HuH-7.5 (cell line): ENCODE data around the gene TGFBR2.
"Not testable (repeated sequence)": the region's sequence is repeated elsewhere in the genome, so short reads cannot be mapped to it uniquely, and the experiment has no call there.

Source experiments
- DNase-seq: peaks from one replicate; pipeline ENCODE4 v3.0.0; 2011; ENCODE audit warnings: low spot score

TGFBR2 gene

DNA sequence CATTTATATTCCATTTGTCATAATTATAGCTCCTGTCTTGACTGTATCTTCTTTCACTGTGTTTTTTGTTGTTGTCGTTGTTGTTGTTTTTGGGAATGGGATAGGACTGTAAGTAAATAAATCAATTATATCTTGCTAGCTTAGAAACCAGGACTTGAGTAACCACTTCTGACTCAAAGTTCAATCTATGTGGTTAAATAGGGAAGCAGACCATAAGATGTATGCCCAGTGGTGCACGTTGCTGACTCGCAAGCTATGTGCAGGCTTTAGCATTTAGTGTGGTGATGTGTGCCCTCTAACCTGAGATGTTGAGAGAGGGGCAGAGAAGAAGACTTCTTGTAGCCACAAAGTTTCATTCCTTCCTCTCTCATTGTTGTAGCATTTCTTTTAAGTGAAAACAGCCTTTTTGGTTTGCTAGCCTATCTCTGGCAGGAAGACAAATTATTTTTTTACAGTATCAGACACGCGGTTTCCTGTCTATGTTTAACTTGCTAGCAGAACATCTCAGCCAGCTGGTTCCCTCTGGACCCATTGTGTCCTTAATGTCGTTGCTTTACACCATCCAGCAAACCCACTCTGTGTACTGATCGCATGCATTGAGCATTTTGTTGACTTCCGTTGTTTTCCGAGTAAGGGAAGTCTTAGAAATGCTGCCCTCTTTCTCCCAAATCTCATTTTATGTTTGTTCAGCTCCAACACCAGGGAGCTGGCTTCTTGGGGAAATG is 52.1 kb downstream of the TGFBR2 start:
- no peak for DNase-seq

DNA sequence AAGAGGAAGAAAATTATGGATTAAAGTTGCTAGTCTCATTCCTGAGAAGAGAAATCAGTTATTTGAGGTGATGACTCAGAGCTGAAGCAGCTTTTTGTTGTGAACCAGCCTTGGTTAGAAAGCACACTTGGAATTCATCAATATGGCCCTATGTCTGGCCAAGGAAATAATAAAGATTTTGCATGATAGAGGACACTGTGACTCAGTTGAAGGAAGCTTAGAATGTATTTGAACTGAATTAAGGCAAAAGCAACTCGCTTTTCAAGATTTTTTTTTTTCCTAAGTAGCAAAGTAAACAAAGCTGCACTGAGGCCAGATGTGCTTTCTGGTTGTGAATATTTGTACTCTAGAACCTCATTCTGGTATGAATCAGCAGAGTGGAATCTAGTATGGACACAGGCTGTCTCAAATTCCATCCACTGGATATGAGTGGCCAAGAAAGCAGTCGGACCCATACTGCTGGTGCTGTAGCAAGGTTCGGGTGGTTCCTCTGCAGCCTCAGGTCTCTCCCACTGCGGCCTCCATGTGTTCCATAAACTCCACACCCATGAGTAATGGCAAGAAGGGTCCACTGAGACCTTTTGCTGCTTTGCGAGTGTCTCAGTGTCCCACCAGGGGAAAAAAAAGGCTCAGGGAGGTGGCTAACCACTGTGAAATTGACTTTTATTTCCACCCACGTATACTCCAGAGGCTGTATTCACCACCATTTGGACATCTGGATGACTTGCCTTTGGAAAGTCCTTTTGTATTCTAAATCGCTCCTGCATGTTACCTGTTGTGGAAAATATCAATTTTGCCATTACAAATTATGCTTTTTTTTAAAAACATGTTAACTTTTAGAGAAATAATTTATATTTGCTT is 53.1 kb downstream of the TGFBR2 start:
- DNase-seq = peak; percentile 27

DNA sequence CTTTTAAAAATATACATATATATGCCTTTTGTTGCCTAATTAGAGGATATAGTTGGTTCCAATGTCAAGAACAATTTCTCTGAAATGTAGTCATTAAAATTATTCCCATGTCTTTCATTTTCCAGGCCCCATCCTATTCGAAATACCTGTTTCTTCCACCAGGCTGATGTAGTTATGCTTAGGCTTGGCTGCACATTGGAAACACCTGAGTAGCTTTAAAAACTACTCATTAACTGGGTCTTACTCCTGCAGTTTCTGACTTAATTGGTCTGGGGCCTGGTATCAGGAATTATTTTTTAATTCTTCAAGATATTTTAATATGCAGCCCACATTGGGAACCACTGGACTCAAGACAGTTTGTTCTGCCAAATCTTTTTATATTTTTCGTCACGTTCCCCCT is 53.7 kb downstream of the TGFBR2 start:
- DNase-seq = no peak

DNA sequence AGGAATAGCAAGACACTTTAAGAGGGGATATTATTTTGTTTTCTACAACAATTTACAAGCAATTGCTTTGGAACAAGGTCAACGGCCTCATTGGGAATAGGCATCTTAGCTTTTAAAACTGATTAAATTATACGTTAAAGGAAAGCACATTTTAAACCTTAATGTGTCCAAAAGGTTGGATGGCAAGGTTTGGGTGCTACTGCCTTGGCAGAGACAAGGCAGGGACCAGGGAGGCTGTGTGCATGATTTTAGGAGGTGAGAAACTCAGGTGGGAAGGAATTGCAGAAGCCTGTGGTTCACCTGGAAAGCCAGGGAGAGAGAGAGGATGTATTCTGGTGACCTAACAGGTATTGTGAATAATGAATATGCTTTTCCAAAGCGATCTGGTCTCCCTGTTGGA is 54.3 kb downstream of the TGFBR2 start:
- DNase-seq = no peak

DNA sequence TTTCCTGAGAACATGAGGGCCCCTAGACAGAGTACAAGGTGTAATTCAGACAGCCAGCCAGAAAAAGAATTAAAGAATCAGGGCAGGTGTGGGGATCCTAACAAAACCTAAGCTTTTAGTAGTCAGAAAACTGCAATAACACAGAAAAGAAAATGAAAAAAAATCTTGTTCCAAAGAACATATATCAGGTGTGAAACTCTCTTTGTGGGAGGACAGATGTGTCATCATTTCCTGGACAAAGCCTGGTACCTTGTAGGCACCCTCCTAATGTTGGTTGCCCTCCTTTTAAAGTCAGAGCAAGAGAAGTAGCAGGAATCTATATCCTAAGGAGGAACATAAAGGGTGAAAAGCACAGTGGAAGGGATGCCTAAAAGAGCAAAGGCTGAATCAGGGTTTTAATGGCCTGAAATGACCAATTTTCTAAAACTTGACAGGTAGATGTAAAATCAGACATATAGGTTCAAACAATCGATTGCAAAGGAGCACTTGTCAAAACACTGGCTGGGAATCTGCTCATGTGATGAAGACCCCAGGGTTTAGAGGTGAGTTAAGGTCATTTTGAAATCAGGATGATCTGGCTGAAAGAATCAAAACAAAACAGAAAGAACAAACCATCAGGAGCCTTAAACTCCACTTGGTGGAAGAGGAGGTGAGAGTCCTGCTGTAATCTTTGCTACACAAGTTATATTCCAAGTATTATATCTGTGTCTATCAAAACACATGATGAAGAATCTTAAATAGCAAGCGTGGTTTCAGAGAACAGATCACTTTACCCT is 54.9 kb downstream of the TGFBR2 start:
- no peak for DNase-seq

DNA sequence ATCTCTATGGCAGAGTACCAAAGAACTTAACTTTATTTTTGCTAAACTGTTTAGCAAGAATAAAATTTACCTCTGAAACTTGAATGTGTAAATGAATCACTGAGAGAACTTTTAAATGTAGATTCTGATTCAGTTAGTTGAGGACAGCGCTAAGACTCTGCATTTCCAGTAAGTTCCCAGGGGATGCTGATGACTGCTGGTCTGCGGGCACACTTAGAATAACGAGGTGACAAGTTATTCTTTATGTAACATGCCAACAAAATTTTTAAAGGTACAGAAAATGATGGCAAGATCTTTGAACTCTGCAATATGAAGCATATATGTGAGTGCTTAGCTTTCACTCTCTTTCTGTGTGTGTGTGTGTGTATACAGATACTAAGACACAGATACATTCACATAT is 56.4 kb downstream of the TGFBR2 start:
- no peak for DNase-seq

DNA sequence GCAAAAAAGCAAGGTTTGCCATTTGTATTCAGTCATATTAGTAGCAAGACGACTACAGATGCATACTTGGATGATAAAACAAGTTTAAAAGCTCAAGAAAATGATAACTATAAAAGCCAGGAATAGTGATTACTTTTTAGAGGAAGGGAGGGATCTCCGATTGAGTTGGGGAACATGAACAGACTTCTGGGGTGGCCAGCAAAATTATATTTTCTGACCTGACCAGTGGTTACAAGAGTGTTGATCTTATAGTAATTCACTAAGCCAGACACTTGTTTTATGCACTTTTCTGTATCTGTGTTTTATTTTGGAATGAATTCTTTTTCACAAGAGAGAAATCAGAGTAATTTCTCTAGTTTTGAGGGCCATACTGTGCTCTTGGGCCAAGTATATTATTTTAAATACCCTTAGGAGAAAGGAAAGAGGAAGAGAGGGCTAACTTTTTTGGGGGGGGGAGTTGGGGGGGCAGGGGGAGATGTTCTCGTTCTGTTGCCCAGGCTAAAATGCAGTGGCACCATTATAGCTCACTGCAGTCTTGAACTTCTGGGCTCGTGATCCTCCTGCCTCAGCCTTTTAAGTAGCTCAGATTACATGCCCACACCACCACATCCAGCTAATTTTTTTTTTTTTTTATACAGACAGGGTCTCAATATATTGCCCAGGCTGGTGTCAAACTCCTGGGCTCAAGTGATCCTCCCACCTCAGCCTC is 57.3 kb downstream of the TGFBR2 start:
- no peak for DNase-seq

DNA sequence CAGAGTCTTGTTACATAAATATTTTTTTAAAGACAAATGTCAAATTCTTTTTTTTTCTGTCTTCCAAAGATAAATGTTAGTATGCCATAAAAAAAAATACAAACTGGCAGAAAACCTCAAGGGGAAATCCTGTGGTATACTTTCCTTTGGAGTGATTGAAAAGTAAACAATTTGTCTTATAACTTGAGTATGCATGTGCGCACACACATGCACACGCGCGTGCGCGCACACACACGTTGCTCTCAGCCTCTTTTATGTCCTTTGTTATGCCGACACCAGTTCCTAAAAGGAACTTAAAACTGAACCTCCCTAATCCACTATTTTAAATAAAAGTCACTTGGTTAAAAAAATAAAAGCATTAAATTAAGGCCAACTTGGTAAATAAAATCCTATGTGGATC is 58.1 kb downstream of the TGFBR2 start:
- DNase-seq = no peak

DNA sequence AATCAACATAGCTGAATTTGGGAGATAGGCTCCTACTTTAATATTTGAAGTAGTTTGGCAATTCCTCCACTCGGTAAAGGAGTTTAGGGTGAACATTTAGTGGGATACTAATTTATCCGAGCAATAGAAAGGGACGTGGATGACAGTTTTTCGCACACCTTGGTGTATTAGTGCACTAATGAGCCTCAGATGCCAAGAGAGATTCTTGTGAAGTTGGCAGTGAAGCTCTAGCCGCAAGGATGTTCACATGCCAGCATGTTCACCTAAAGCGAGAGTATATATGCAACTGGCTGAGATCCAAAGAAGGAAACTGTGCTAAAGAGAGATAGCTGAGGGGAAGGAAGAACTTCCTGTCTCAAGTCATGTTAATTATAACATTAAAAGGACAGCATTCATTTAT is 58.5 kb downstream of the TGFBR2 start:
- no peak for DNase-seq

DNA sequence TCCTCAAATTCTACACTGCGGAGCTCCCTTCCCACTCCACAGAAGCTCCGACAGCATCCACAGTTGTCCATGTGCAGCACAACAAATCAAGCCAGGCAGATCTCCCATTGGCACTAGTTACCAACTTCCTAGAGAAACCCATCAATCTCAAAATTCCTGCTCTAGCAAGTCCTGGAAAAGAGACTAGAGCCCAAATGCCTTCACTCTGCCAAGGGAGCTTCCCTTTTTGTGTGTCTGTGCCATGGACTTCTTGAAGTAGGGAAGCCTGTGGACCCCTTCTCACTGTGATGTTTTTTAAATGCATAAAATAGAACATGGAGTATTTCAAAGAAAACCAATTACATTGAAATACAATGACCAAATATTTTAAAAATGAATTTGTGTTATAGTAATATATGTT is 59.1 kb downstream of the TGFBR2 start:
- DNase-seq = no peak

DNA sequence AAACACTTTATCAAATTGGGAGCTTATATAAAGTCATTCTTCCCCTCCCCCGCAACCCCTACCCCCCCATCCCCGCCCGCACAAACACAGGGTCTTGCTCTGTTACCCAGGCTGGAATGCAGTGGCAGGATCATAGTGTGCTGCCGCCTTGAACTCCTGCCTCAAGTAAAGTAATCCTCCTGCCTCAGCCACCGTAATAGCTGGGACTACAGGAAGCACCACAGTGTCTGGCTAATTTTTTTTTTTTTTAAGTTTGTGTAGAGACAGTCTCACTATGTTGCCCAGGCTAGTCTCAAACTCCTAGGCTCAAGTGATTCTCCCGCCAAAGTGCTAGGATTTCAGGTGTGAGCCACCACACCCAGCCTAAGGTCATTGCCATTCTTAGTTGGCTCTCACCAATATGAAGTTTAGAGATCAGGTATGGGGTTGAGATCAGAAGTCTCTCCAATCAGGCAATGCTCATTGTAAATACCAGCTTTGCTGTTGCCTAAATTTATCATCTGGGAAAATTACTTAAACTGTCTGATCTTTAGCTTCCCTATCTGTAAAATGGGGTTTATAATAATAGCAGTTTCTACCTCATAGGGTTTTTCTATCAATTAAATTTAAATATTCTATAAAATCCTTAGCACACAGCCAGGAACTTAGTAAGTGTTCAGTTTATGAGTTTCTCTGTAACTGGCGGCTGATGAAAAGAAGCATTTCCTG is 60.3 kb downstream of the TGFBR2 start:
- DNase-seq = no peak

DNA sequence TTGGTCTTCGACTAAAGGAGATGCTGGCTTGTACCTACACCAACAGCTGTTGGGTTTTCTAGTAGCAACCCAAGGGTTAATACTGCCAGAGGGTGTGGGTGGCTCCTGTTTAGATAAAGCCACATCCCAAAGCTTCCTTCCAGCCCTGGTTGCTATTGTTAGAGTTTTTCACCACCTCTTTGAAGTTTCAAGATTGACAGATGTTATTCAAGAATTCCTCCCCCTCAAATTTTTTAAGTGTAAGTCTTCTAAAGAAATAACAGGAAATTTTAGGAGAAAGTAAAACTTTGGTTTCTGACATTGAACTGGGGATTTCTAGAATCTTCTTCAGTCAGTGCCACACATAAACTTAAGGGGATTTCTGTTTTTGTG is 60.9 kb downstream of the TGFBR2 start:
- DNase-seq = no peak

DNA sequence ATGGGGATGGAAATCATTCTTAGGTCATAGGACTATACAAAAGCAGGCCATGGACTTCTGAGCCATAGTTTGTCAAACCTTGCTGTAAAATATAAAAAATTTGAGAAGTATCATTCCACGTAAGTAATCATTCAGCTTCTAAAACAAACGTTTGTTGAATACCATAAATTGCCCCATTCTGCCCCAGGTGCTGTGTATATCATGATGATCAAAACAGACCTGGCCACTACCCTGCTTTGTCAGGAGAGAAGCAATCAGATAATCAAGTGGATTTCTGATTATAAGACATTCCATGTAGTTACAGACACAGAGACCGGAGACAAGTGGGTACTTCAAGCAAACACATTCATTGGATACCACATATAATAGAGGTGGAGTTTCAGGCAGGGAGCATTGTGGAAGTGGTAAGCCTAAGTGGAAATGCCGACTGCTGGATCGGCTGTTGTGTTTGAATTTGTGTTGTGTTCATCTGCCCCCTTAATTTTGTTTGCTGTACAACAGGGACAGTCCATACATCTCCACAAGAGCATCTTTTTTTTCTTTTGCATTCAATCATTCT is 61.7 kb downstream of the TGFBR2 start:
- no peak for DNase-seq

DNA sequence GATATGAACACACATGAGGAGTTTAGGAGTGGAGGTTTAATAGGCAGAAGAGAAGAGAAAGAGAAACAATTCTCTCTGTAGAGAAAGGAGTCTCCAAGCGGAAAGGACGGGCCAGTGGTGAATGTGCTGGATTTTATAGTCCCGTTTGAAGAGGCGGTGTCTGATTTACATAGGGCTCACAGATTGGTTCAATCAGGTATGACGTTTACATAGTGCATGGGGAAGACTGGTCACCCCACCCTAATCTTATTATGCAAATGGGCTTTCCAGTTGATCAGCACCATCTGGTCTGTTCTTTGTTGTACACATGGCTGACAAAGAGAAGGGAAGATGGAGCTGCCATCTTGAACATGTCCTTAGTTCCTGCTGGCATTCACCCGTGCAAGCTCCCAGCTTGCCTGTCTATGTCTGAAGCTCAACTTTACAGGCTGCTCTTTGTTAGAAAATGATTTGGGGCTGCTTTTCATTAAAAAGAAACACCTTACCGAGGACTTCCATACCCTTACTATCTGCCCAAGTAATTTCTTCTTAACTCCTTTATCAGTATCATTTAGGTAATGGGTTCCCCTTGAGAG is 63.0 kb downstream of the TGFBR2 start:
- DNase-seq = not testable (repeated sequence)

DNA sequence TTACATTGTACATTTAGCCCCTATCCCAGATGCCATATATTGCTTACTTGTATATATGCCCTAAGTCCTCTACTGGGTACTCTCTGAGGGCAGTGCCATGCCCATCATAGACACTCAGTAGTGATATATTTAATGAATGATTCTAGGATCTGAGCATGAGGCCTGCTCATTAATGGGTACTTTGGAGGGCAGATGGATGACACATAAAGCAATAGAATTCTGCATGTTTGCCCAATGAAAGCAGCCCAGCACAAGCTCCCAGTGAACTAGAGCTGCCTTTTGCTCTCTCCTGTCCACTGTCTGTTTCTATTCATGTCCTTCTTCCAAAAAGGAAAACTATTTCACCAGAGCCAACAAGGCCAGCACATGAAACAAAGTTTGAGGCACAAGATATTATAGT is 63.9 kb downstream of the TGFBR2 start:
- no peak for DNase-seq

DNA sequence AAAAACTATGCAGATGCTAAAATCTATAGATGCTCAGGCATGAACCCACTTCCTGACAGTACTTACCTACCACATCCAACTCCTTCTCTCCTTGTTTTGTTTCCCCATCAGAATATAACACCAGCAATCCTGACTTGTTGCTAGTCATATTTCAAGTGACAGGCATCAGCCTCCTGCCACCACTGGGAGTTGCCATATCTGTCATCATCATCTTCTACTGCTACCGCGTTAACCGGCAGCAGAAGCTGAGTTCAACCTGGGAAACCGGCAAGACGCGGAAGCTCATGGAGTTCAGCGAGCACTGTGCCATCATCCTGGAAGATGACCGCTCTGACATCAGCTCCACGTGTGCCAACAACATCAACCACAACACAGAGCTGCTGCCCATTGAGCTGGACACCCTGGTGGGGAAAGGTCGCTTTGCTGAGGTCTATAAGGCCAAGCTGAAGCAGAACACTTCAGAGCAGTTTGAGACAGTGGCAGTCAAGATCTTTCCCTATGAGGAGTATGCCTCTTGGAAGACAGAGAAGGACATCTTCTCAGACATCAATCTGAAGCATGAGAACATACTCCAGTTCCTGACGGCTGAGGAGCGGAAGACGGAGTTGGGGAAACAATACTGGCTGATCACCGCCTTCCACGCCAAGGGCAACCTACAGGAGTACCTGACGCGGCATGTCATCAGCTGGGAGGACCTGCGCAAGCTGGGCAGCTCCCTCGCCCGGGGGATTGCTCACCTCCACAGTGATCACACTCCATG is 65.3 kb downstream of the TGFBR2 start:
- no peak for DNase-seq

DNA sequence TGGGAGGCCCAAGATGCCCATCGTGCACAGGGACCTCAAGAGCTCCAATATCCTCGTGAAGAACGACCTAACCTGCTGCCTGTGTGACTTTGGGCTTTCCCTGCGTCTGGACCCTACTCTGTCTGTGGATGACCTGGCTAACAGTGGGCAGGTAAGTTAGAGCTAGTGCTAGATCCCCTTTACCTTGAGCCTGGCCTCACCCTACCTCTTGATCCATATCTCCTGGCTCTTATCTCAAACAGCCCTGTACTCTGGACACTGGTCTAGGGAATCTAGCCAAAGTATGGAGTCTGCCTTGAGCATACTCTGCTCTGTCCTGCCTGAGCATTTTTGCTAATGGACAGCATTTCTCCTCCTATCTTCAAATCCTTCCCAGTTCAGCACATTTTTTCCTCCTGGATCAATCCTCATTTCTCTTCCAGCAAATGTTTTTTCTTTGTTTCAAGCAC is 65.9 kb downstream of the TGFBR2 start:
- no peak for DNase-seq

DNA sequence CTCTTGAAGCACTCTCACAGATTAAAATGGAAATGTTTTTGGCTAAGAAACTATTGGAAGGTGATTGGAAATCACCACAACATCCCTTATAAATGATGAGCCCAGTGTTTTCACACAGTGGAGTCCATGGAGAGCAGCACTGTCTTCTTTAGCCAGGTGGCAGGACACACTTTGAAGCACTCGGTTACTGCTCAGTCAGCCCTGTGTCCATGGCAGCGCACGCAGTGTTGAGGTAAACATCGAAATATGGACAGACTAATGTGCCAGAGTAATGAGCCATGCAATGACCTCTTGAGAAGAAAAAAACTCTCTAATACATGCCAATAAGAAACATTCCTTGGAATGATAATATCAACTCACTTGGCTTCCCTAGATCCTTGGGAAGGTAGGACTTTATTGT is 66.6 kb downstream of the TGFBR2 start:
- no peak for DNase-seq

DNA sequence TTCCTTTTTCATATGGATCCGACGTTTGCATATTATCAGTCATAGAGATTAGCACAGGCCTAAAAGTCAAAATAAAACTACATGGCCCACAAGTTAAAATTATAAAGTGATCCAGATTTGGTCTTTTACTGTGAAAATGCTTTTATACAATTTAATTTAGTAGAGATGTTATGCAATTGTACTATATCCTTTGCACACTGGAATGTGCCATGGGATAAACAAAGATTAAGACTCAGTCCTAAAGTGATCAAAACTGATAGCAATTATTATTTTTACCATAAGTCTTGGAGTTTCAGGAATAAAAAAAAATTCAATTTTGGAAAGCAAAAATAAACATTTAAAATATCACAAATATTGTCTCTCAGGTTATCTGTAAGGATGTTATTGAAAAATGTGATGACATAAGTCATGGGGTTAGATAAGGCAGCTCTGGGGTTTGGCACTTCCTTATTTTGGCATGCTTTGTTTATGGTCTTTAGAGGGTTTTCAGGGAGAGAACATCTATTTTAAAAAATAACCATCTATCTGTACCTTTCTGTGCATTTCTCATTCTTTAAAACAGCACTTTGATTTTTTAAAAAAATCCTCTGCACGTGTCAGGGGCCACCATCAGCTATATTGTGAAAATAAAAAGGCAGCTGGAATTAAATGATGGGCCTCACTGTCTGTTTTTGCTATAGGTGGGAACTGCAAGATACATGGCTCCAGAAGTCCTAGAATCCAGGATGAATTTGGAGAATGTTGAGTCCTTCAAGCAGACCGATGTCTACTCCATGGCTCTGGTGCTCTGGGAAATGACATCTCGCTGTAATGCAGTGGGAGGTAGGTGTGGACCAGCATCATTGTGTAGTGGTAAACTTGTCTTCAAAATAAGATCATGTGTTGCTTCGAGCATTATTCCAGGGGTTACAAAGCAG is 67.3 kb downstream of the TGFBR2 start:
- DNase-seq = no peak
